OCI-LY7 (cell line): ENCODE results near the gene SIGLEC9. TPM values are rescaled to one million over a fixed set of nuclear protein-coding genes. Genes with fewer than 3 reads are reported as not detected.
"Not testable (repeated sequence)": the region's sequence is repeated elsewhere in the genome, so short reads cannot be mapped to it uniquely, and the experiment has no call there.

ENCODE experiments used
- BruUV-seq: library from RNA; stranded (reverse); fragments of 400-500 nt; replicated peaks from 2 replicates; lab custom pipeline; 2021; lab: Mats Ljungman, UMichigan
- CTCF ChIA-PET: fragments of 300-600 bp; sonication (Branson Sonifier 250); formaldehyde crosslinking; loops from one replicate; lab custom pipeline; 2022; ENCODE audit warnings: antibody characterized with exemption; ENCODE audit not compliant: unreplicated experiment; lab: Charles Lee
- POLR2A ChIA-PET: fragments of 300-600 bp; sonication (Branson Sonifier 250); formaldehyde crosslinking; loops from one replicate; lab custom pipeline; 2022; ENCODE audit warnings: antibody characterized with exemption; lab: Charles Lee
- DNase-seq: peaks from one replicate; pipeline ENCODE4 v3.0.0-alpha.2; 2015; ENCODE audit warnings: low spot score
- H2AFZ ChIP-seq: fragments of 200-600 bp; sonication (generic), shearing (Covaris generic); 2 replicates; pipeline ENCODE4 v1.6.1; 2014; ENCODE audit warnings: mild to moderate bottlenecking, antibody characterized with exemption, low read length, moderate library complexity
- H3K27ac ChIP-seq: fragments of 200-600 bp; sonication (generic); 2 replicates; pipeline ENCODE4 v1.5.1; 2014; ENCODE audit warnings: mixed run types, low read depth, mild to moderate bottlenecking, moderate library complexity, low read length, inconsistent platforms; ENCODE audit not compliant: poor library complexity, severe bottlenecking
- H3K36me3 ChIP-seq: fragments of 200-600 bp; sonication (generic); 2 replicates; pipeline ENCODE4 v1.6.1; 2014; ENCODE audit warnings: mild to moderate bottlenecking, antibody characterized with exemption, low read length, moderate library complexity, mixed read lengths; ENCODE audit not compliant: insufficient read depth
- H3K4me1 ChIP-seq: fragments of 200-600 bp; sonication (generic); 2 replicates; pipeline ENCODE4 v1.5.1; 2014; ENCODE audit warnings: mild to moderate bottlenecking, low read length; ENCODE audit not compliant: insufficient read depth, poor library complexity, severe bottlenecking
- H3K4me2 ChIP-seq: fragments of 200-600 bp; sonication (generic); 2 replicates; pipeline ENCODE4 v1.6.1; 2014; ENCODE audit warnings: mild to moderate bottlenecking, low read length
- H3K4me3 ChIP-seq: fragments of 200-600 bp; sonication (generic); 2 replicates; pipeline ENCODE4 v1.5.1; 2014; ENCODE audit warnings: mild to moderate bottlenecking, low read depth, low read length; ENCODE audit not compliant: poor library complexity, severe bottlenecking
- H3K79me2 ChIP-seq: fragments of 200-600 bp; sonication (generic); 2 replicates; pipeline ENCODE4 v1.6.1; 2016; ENCODE audit warnings: low read depth, mild to moderate bottlenecking, low read length, moderate library complexity, mixed read lengths; ENCODE audit not compliant: insufficient read depth
- H3K9me2 ChIP-seq: fragments of 200-600 bp; sonication (generic); 2 replicates; pipeline ENCODE4 v1.6.1; 2016; ENCODE audit warnings: mild to moderate bottlenecking, low read length, mixed read lengths; ENCODE audit not compliant: insufficient read depth
- H3K9me3 ChIP-seq: fragments of 200-600 bp; sonication (generic); 2 replicates; pipeline ENCODE4 v1.6.1; 2014; ENCODE audit warnings: mild to moderate bottlenecking, mixed run types, low read length, mixed read lengths
- H4K20me1 ChIP-seq: fragments of 200-600 bp; sonication (generic); 2 replicates; pipeline ENCODE4 v1.6.1; 2014; ENCODE audit warnings: mild to moderate bottlenecking, antibody characterized with exemption, low read length, moderate library complexity, mixed read lengths; ENCODE audit not compliant: insufficient read depth
- EZH2phosphoT487 ChIP-seq: fragments of 200-600 bp; sonication (generic); IDR thresholded peaks from 2 replicates; pipeline ENCODE4 v1.6.1; 2018; ENCODE audit warnings: low read depth, borderline replicate concordance, mild to moderate bottlenecking, mixed run types, antibody characterized with exemption, low read length, moderate library complexity, mixed read lengths
- intact Hi-C: fragments of 100-400 bp; cut with micrococcal nuclease; formaldehyde crosslinking; loops from one replicate; pipeline ENCODE4 v1.10.0; 2022; ENCODE audit not compliant: unreplicated experiment
- total RNA-seq, 2 experiments: library from RNA; depleted of rRNA in 1 of 2; stranded (reverse); fragments of >200 nt in 1 of 2; shearing (Covaris generic) in 1 of 2; gene quantifications; 2 replicates each; pipeline ENCODE4 v1.2.3, GENCODE V29; 2014 to 2022
- TF ChIP-seq, protein P1 (sequence below): fragments of 200-600 bp; sonication (generic); conservative IDR thresholded peaks from 2 replicates; pipeline ENCODE4 v1.5.1; 2014; ENCODE audit warnings: mild to moderate bottlenecking, antibody characterized with exemption, low read length, moderate library complexity, mixed read lengths

Gene SIGLEC9
- total RNA-seq, 2 experiments from 2014 or later, result not detected

DNA sequence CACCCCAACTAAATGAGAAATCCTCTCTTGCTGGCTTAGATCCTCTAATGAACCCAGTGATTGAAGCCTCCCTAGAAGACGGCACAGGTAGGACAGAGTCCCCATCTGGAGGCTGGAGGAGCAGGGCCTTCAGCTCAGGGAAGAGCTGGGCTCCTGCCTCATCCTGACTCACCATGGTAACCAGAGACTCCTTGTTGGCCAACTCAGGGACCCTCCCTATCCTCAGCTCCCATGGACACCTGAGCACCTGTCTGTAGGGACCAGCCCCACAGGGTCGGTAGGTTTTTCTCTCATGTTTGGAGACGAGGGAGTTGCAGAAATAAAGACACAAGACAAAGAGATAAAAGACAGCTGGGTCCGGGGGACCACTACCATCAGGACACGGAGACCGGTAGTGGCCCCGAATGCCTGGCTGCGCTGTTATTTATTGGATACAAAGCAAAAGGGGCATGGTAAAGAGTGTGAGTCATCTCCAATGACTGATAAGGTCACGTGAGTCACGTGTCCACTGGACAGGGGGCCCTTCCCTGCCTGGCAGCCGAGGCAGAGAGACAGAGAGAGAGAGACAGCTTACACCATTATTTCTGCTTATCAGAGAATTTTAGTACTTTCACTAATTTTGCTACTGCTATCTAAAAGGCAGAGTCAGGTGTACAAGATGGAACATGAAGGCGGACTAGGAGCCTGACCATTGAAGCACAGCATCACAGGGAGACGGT is 44.0 kb downstream of the SIGLEC9 start:
- H3K27ac ChIP-seq, result no peak overlapping the region
- H4K20me1 ChIP-seq, result no peaks in the 10 kb centered on the region
- BruUV-seq, result no TSS peak
- no peaks in the 10 kb centered on the region for H3K79me2 ChIP-seq
- no peaks in the 10 kb centered on the region for H3K9me3 ChIP-seq
- TF ChIP-seq EZH2phosphoT487, result no peak
- TF ChIP-seq, protein P1, sequence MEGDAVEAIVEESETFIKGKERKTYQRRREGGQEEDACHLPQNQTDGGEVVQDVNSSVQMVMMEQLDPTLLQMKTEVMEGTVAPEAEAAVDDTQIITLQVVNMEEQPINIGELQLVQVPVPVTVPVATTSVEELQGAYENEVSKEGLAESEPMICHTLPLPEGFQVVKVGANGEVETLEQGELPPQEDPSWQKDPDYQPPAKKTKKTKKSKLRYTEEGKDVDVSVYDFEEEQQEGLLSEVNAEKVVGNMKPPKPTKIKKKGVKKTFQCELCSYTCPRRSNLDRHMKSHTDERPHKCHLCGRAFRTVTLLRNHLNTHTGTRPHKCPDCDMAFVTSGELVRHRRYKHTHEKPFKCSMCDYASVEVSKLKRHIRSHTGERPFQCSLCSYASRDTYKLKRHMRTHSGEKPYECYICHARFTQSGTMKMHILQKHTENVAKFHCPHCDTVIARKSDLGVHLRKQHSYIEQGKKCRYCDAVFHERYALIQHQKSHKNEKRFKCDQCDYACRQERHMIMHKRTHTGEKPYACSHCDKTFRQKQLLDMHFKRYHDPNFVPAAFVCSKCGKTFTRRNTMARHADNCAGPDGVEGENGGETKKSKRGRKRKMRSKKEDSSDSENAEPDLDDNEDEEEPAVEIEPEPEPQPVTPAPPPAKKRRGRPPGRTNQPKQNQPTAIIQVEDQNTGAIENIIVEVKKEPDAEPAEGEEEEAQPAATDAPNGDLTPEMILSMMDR, result no peak
- CTCF ChIA-PET, result no interaction called here
- intact Hi-C loops, result no loop called here
- H2AFZ ChIP-seq, result no peak overlapping the region
- H3K9me2 ChIP-seq, result no peaks in the 10 kb centered on the region
- H3K4me3 ChIP-seq, result no peak overlapping the region
- DNase-seq, result no peak
- no peaks in the 10 kb centered on the region for H3K36me3 ChIP-seq
- POLR2A ChIA-PET, result no interaction called here
- H3K4me2 ChIP-seq, result no peak overlapping the region
- no peaks in the 10 kb centered on the region for H3K4me1 ChIP-seq

DNA sequence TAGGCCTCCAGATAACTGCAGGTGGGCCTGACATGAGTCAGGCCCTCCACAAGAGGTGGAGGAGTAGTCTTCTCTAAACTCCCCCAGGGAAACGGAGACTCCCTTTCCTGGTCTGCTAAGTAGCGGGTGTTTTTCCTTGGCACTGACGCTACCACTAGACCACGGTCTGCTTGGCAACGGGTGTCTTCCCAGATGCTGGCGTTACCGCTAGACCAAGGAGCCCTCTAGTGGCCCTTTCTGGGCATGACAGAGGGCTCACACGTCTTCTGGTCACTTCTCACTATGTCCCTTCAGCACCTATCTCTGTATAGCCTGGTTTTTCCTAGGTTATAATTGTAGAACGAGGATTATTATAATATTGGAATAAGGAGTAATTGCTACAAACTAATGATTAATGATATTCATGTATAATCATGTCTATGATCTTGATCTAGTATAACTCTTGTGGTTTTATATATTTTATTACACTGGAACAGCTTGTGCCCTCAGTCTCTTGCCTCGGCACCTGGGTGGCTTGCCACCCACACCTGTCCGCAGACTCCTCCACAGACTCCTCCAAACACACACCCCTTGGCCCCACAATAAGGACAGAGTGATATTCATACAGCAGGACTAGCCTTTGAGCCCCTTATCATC is 44.7 kb downstream of the SIGLEC9 start:
- BruUV-seq, intact Hi-C loops, H3K9me3 ChIP-seq, POLR2A ChIA-PET, H3K36me3 ChIP-seq, H3K4me2 ChIP-seq, H3K79me2 ChIP-seq, H4K20me1 ChIP-seq, H2AFZ ChIP-seq, H3K27ac ChIP-seq, H3K4me1 ChIP-seq, CTCF ChIA-PET, H3K4me3 ChIP-seq, H3K9me2 ChIP-seq: not testable (repeated sequence)
- DNase-seq, result peak; percentile 52
- TF ChIP-seq, protein P1, result peak; percentile 78

DNA sequence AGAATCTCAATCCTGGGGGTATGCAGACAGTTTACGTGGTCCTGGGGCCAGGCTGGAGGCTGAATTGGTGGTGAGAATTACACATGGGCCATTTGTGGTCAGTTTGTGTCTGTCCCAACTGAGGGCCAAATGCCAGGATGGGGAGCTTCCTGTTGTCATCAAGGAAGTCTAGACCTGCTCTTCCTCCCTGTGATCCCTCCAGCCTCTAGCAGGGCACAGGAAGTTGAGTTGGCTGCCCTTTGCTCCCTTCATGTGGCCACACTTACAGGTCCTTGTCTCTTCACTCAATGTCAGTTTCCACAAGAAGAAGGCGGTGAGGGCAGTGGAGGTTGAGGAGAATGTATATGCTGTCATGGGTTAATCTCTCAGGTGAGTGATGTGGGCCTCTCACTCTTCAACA is 47.5 kb downstream of the SIGLEC9 start:
- intact Hi-C loops, result no loop called here
- H3K9me2 ChIP-seq, result no peaks in the 10 kb centered on the region
- no peak overlapping the region for H2AFZ ChIP-seq
- H3K4me3 ChIP-seq, result no peak overlapping the region
- POLR2A ChIA-PET, result no interaction called here
- H3K27ac ChIP-seq, result no peak overlapping the region
- CTCF ChIA-PET, result no interaction called here
- no peaks in the 10 kb centered on the region for H4K20me1 ChIP-seq
- DNase-seq, result no peak
- no TSS peak for BruUV-seq
- no peak for TF ChIP-seq EZH2phosphoT487
- TF ChIP-seq, protein P1, result no peak
- H3K9me3 ChIP-seq, result no peaks in the 10 kb centered on the region
- H3K79me2 ChIP-seq, result no peaks in the 10 kb centered on the region
- H3K36me3 ChIP-seq, result no peaks in the 10 kb centered on the region
- no peak overlapping the region for H3K4me2 ChIP-seq
- H3K4me1 ChIP-seq, result no peaks in the 10 kb centered on the region
